Neural cell (in vitro differentiated cells): ENCODE results near the gene MAPK1.

Experiments
- EP300 ChIP-seq: fragments of 450-650 bp; conservative IDR thresholded peaks from 2 replicates; pipeline ENCODE4 v1.6.1; 2014; ENCODE audit warnings: antibody characterized with exemption, mild to moderate bottlenecking, moderate library complexity; ENCODE audit not compliant: poor library complexity, severe bottlenecking
- EZH2 ChIP-seq: fragments of 200-600, 300-800 bp; shearing (Covaris generic), sonication (generic); IDR thresholded peaks from 2 replicates; pipeline ENCODE4 v1.6.1; 2014; ENCODE audit warnings: antibody characterized with exemption, low read length, borderline replicate concordance, mild to moderate bottlenecking; ENCODE audit not compliant: insufficient read depth, poor library complexity, severe bottlenecking
- MXI1 ChIP-seq: fragments of 450-650 bp; conservative IDR thresholded peaks from 2 replicates; pipeline ENCODE4 v1.6.1; 2014; ENCODE audit warnings: antibody characterized with exemption, mild to moderate bottlenecking; ENCODE audit not compliant: poor library complexity, severe bottlenecking
- POLR2AphosphoS5 ChIP-seq: IDR thresholded peaks from 2 replicates; pipeline ENCODE4 v1.6.1; 2012
- RAD21 ChIP-seq: fragments of 450-650 bp; conservative IDR thresholded peaks from 2 replicates; pipeline ENCODE4 v1.6.1; 2014; ENCODE audit warnings: antibody characterized with exemption, mild to moderate bottlenecking, moderate library complexity
- SMC3 ChIP-seq: fragments of 450-650 bp; conservative IDR thresholded peaks from 2 replicates; pipeline ENCODE4 v1.6.1; 2014; ENCODE audit warnings: antibody characterized with exemption, mild to moderate bottlenecking, moderate library complexity; ENCODE audit not compliant: poor library complexity
- TAF1 ChIP-seq: IDR thresholded peaks from 2 replicates; pipeline ENCODE4 v1.6.1; 2012; ENCODE audit warnings: low read depth
- TF ChIP-seq, protein P1 (sequence below): fragments of 450-650 bp; IDR thresholded peaks from 2 replicates; pipeline ENCODE4 v1.5.1; 2014; ENCODE audit warnings: antibody characterized with exemption, mild to moderate bottlenecking, moderate library complexity; ENCODE audit not compliant: poor library complexity, severe bottlenecking
- TF ChIP-seq, protein P2 (sequence below): IDR thresholded peaks from 2 replicates; pipeline ENCODE4 v1.6.1; 2012; ENCODE audit warnings: borderline replicate concordance

DNA sequence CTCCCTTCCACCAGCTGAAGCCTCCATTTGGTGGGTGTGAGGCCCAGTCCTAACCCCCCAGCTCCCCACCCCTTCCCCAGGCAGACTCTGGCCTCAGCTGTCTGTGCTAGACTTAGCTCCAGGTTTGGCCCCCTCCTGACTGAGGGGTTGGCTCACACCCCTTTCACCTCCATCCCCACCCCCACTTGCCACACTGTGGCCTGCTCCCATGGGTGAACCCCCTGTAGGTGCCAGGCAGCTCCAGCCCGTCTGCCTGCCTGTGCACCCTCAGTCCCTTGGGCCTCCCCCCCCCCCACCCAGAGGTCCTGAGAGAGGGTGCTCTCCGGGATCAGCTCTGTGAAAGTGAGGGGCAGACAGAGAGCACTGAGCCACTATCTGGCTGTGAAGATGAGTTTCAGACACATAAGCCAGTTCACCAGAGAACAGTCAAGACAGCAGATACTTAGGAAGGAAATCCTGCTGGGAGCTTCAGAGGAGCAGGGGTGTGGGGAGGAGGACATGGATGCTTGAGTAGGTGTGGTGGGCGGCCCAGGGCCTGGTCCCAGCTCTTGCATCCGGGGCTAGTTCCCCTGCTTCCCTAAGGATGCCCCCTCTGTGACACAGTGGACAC is 49.0 kb upstream of the MAPK1 start:
- TF ChIP-seq, protein P1, sequence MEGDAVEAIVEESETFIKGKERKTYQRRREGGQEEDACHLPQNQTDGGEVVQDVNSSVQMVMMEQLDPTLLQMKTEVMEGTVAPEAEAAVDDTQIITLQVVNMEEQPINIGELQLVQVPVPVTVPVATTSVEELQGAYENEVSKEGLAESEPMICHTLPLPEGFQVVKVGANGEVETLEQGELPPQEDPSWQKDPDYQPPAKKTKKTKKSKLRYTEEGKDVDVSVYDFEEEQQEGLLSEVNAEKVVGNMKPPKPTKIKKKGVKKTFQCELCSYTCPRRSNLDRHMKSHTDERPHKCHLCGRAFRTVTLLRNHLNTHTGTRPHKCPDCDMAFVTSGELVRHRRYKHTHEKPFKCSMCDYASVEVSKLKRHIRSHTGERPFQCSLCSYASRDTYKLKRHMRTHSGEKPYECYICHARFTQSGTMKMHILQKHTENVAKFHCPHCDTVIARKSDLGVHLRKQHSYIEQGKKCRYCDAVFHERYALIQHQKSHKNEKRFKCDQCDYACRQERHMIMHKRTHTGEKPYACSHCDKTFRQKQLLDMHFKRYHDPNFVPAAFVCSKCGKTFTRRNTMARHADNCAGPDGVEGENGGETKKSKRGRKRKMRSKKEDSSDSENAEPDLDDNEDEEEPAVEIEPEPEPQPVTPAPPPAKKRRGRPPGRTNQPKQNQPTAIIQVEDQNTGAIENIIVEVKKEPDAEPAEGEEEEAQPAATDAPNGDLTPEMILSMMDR = no peak
- TF ChIP-seq POLR2AphosphoS5 = no peak
- no peak for TF ChIP-seq RAD21
- no peak for TF ChIP-seq EP300
- TF ChIP-seq TAF1 = no peak
- TF ChIP-seq EZH2 = no peak
- no peak for TF ChIP-seq MXI1
- TF ChIP-seq, protein P2, sequence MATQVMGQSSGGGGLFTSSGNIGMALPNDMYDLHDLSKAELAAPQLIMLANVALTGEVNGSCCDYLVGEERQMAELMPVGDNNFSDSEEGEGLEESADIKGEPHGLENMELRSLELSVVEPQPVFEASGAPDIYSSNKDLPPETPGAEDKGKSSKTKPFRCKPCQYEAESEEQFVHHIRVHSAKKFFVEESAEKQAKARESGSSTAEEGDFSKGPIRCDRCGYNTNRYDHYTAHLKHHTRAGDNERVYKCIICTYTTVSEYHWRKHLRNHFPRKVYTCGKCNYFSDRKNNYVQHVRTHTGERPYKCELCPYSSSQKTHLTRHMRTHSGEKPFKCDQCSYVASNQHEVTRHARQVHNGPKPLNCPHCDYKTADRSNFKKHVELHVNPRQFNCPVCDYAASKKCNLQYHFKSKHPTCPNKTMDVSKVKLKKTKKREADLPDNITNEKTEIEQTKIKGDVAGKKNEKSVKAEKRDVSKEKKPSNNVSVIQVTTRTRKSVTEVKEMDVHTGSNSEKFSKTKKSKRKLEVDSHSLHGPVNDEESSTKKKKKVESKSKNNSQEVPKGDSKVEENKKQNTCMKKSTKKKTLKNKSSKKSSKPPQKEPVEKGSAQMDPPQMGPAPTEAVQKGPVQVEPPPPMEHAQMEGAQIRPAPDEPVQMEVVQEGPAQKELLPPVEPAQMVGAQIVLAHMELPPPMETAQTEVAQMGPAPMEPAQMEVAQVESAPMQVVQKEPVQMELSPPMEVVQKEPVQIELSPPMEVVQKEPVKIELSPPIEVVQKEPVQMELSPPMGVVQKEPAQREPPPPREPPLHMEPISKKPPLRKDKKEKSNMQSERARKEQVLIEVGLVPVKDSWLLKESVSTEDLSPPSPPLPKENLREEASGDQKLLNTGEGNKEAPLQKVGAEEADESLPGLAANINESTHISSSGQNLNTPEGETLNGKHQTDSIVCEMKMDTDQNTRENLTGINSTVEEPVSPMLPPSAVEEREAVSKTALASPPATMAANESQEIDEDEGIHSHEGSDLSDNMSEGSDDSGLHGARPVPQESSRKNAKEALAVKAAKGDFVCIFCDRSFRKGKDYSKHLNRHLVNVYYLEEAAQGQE = no peak
- TF ChIP-seq SMC3 = no peak
